Mononuclear cell (primary cell): ENCODE data around the gene NKX2-8. TPM values are rescaled to one million over a fixed set of nuclear protein-coding genes. Genes with fewer than 3 reads are reported as not detected.

Experiments used
- H3K27me3 ChIP-seq: 2 replicates; pipeline ENCODE4 v1.6.0; 2011; ENCODE audit warnings: low read length, control low read depth; ENCODE audit not compliant: insufficient read depth
- H3K4me1 ChIP-seq: 2 replicates; pipeline ENCODE4 v1.5.1; 2011; ENCODE audit warnings: mild to moderate bottlenecking, low read length, control low read depth; ENCODE audit not compliant: insufficient read depth
- H3K4me3 ChIP-seq: 2 replicates; pipeline ENCODE4 v1.5.1; 2011; ENCODE audit warnings: mild to moderate bottlenecking, low read length, moderate library complexity
- H3K9me3 ChIP-seq: 2 replicates; pipeline ENCODE4 v1.5.1; 2011; ENCODE audit warnings: low read depth, mild to moderate bottlenecking, control low read depth, low read length
- total RNA-seq: library from RNA; depleted of rRNA; stranded (reverse); fragments of >200 nt; gene quantifications from one replicate; pipeline ENCODE4 v1.2.3, GENCODE V29; 2012

Gene NKX2-8
- total RNA-seq = not detected

GRCh38 chr14:36582011-36582873 is at the start of gene NKX2-8:
Gene NKX2-8, minus strand, starts transcription at chr14:36582614. Its CDS starts 225 bp downstream, at chr14:36582389.
- Histone ChIP-seq H3K27me3 (peaks cover 78% of the 10 kb centered on the region), H3K4me1 (no peaks in the 10 kb centered on the region), H3K4me3 (no peak within 1 kb of the TSS), H3K9me3 (no peaks in the 10 kb centered on the region)

- H3K4me1 ChIP-seq = no peaks in the 10 kb centered on the region
- no peaks in the 10 kb centered on the region for H3K9me3 ChIP-seq
- H3K4me3 ChIP-seq = no peak overlapping the region
- no peaks in the 10 kb centered on the region for H3K27me3 ChIP-seq
Observed at GRCh38 chr14:36627981-36628380, 45.6 kb upstream of the NKX2-8 start.

GRCh38 chr14:36626151-36626550 is 43.7 kb upstream of the NKX2-8 start:
- H3K4me3 ChIP-seq = no peak overlapping the region
- H3K27me3 ChIP-seq = no peaks in the 10 kb centered on the region
- no peaks in the 10 kb centered on the region for H3K4me1 ChIP-seq
- H3K9me3 ChIP-seq = no peaks in the 10 kb centered on the region

GRCh38 chr14:36625436-36625835 is 43.0 kb upstream of the NKX2-8 start:
- Histone ChIP-seq H3K9me3 (no peaks in the 10 kb centered on the region), H3K4me1 (no peaks in the 10 kb centered on the region), H3K4me3 (no peak overlapping the region)

GRCh38 chr14:36625014-36625413 is 42.6 kb upstream of the NKX2-8 start:
- Histone ChIP-seq H3K4me1 (no peaks in the 10 kb centered on the region), H3K4me3 (no peak overlapping the region), H3K27me3 (no peaks in the 10 kb centered on the region), H3K9me3 (no peaks in the 10 kb centered on the region)

More at GRCh38 chr14:36625436-36625835, 43.0 kb upstream of the NKX2-8 start:
- H3K27me3 ChIP-seq = no peaks in the 10 kb centered on the region

GRCh38 chr14:36619853-36620252 is 37.4 kb upstream of the NKX2-8 start:
- Histone ChIP-seq H3K9me3 (no peaks in the 10 kb centered on the region), H3K4me1 (no peaks in the 10 kb centered on the region), H3K27me3 (no peaks in the 10 kb centered on the region), H3K4me3 (no peak overlapping the region)

GRCh38 chr14:36619131-36619530 is 36.7 kb upstream of the NKX2-8 start:
- H3K9me3 ChIP-seq = no peaks in the 10 kb centered on the region
- H3K27me3 ChIP-seq = no peaks in the 10 kb centered on the region
- no peaks in the 10 kb centered on the region for H3K4me1 ChIP-seq
- no peak overlapping the region for H3K4me3 ChIP-seq

GRCh38 chr14:36618641-36619040 is 36.2 kb upstream of the NKX2-8 start:
- Histone ChIP-seq H3K4me1 (no peaks in the 10 kb centered on the region), H3K4me3 (no peak overlapping the region), H3K27me3 (no peaks in the 10 kb centered on the region), H3K9me3 (no peaks in the 10 kb centered on the region)

GRCh38 chr14:36617824-36618223 is 35.4 kb upstream of the NKX2-8 start:
- H3K9me3 ChIP-seq = no peaks in the 10 kb centered on the region
- no peak overlapping the region for H3K4me3 ChIP-seq
- no peaks in the 10 kb centered on the region for H3K4me1 ChIP-seq
- H3K27me3 ChIP-seq = no peaks in the 10 kb centered on the region

- no peaks in the 10 kb centered on the region for H3K27me3 ChIP-seq
- no peaks in the 10 kb centered on the region for H3K9me3 ChIP-seq
- H3K4me3 ChIP-seq = no peak overlapping the region
- no peaks in the 10 kb centered on the region for H3K4me1 ChIP-seq
Observed at GRCh38 chr14:36605506-36605857, 23.1 kb upstream of the NKX2-8 start.

- no peaks in the 10 kb centered on the region for H3K4me1 ChIP-seq
- H3K9me3 ChIP-seq = no peaks in the 10 kb centered on the region
- H3K4me3 ChIP-seq = no peak overlapping the region
- no peaks in the 10 kb centered on the region for H3K27me3 ChIP-seq
Observed at GRCh38 chr14:36604757-36605505, 22.5 kb upstream of the NKX2-8 start.

GRCh38 chr14:36600431-36600830 is 18.0 kb upstream of the NKX2-8 start:
- H3K27me3 ChIP-seq = peaks cover 4% of the 10 kb centered on the region
- no peak overlapping the region for H3K4me3 ChIP-seq
- no peaks in the 10 kb centered on the region for H3K9me3 ChIP-seq
- H3K4me1 ChIP-seq = no peaks in the 10 kb centered on the region

GRCh38 chr14:36591482-36591881 is 9.1 kb upstream of the NKX2-8 start:
- Histone ChIP-seq H3K4me3 (no peak overlapping the region), H3K9me3 (no peaks in the 10 kb centered on the region), H3K4me1 (no peaks in the 10 kb centered on the region), H3K27me3 (peaks cover 48% of the 10 kb centered on the region)

GRCh38 chr14:36588788-36589187 is 6.4 kb upstream of the NKX2-8 start:
- no peaks in the 10 kb centered on the region for H3K4me1 ChIP-seq
- peaks cover 75% of the 10 kb centered on the region for H3K27me3 ChIP-seq
- no peak overlapping the region for H3K4me3 ChIP-seq
- H3K9me3 ChIP-seq = no peaks in the 10 kb centered on the region

GRCh38 chr14:36588119-36588518 is 5.7 kb upstream of the NKX2-8 start:
- no peak overlapping the region for H3K4me3 ChIP-seq
- no peaks in the 10 kb centered on the region for H3K4me1 ChIP-seq
- peaks cover 82% of the 10 kb centered on the region for H3K27me3 ChIP-seq
- no peaks in the 10 kb centered on the region for H3K9me3 ChIP-seq
